Calu3 (cell line): ENCODE measurements around the gene MACF1. TPM values are rescaled to one million over a fixed set of nuclear protein-coding genes. Genes with fewer than 3 reads are reported as not detected.

ENCODE experiments used
- BruUV-seq: library from RNA; stranded (reverse); fragments of 400-500 nt; replicated peaks from 2 replicates; lab custom pipeline; 2021; lab: Mats Ljungman, UMichigan
- CTCF ChIA-PET: fragments of 300-600 bp; sonication (Branson Sonifier 250); formaldehyde crosslinking; loops from one replicate; lab custom pipeline; 2022; ENCODE audit warnings: antibody characterized with exemption; lab: Charles Lee
- DNase-seq: peaks from one replicate; pipeline ENCODE4 v3.0.0; 2022
- H3K27ac Mint-ChIP-seq: one replicate; pipeline ENCODE4 v1.8.0; 2022; ENCODE audit warnings: mixed read lengths; ENCODE audit not compliant: unreplicated experiment
- H3K27me3 Mint-ChIP-seq: one replicate; pipeline ENCODE4 v1.8.0; 2022; ENCODE audit warnings: mixed read lengths; ENCODE audit not compliant: unreplicated experiment
- H3K36me3 Mint-ChIP-seq: one replicate; pipeline ENCODE4 v1.8.0; 2022; ENCODE audit warnings: mild to moderate bottlenecking, moderate library complexity, mixed read lengths; ENCODE audit not compliant: insufficient read depth, unreplicated experiment
- H3K4me1 Mint-ChIP-seq: one replicate; pipeline ENCODE4 v1.8.0; 2022; ENCODE audit warnings: mild to moderate bottlenecking, low read depth, mixed read lengths; ENCODE audit not compliant: unreplicated experiment
- H3K4me3 Mint-ChIP-seq: one replicate; pipeline ENCODE4 v1.8.0; 2022; ENCODE audit warnings: mild to moderate bottlenecking, low read depth, moderate library complexity, mixed read lengths; ENCODE audit not compliant: unreplicated experiment
- H3K9me3 Mint-ChIP-seq: one replicate; pipeline ENCODE4 v1.8.0; 2022; ENCODE audit warnings: low read depth, mixed read lengths; ENCODE audit not compliant: unreplicated experiment
- intact Hi-C: fragments of 100-400 bp; cut with micrococcal nuclease; formaldehyde crosslinking; loops from one replicate; pipeline ENCODE4 v1.10.0; 2022; ENCODE audit not compliant: unreplicated experiment
- total RNA-seq: library from RNA; stranded (reverse); gene quantifications from 2 replicates; pipeline ENCODE4 v1.2.3, GENCODE V29; 2022
- TF ChIP-seq, protein P1 (sequence below): fragments of 200-600 bp; IDR thresholded peaks from one replicate; pipeline ENCODE4 v1.8.0; 2022; ENCODE audit warnings: antibody characterized with exemption; ENCODE audit not compliant: unreplicated experiment

MACF1 gene
- total RNA-seq, 1 experiment from 2014 or later, result 705 TPM

GRCh38 chr1:39531526-39531925, 327.0 kb downstream of the MACF1 start:
- BruUV-seq, result no TSS peak
- no peaks in the 10 kb centered on the region for H3K9me3 Mint-ChIP-seq
- TF ChIP-seq, protein P1, sequence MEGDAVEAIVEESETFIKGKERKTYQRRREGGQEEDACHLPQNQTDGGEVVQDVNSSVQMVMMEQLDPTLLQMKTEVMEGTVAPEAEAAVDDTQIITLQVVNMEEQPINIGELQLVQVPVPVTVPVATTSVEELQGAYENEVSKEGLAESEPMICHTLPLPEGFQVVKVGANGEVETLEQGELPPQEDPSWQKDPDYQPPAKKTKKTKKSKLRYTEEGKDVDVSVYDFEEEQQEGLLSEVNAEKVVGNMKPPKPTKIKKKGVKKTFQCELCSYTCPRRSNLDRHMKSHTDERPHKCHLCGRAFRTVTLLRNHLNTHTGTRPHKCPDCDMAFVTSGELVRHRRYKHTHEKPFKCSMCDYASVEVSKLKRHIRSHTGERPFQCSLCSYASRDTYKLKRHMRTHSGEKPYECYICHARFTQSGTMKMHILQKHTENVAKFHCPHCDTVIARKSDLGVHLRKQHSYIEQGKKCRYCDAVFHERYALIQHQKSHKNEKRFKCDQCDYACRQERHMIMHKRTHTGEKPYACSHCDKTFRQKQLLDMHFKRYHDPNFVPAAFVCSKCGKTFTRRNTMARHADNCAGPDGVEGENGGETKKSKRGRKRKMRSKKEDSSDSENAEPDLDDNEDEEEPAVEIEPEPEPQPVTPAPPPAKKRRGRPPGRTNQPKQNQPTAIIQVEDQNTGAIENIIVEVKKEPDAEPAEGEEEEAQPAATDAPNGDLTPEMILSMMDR, result no peak
- H3K4me1 Mint-ChIP-seq, result no peaks in the 10 kb centered on the region
- no peak overlapping the region for H3K27ac Mint-ChIP-seq
- H3K4me3 Mint-ChIP-seq, result no peak overlapping the region
- DNase-seq, result no peak
- H3K36me3 Mint-ChIP-seq, result peaks cover 13% of the 10 kb centered on the region
- no peaks in the 10 kb centered on the region for H3K27me3 Mint-ChIP-seq
- CTCF ChIA-PET, result no interaction called here
- intact Hi-C loops, result no loop called here

- Mint-ChIP-seq H3K9me3 (no peaks in the 10 kb centered on the region), H3K27ac (no peak overlapping the region), H3K4me3 (no peak overlapping the region), H3K27me3 (no peaks in the 10 kb centered on the region), H3K4me1 (no peaks in the 10 kb centered on the region), H3K36me3 (peaks cover 13% of the 10 kb centered on the region)
- intact Hi-C loops, result no loop called here
- CTCF ChIA-PET, result no interaction called here
- TF ChIP-seq, protein P1, result no peak
- no peak for DNase-seq
- no TSS peak for BruUV-seq
Measured at GRCh38 chr1:39533442-39533841, 328.9 kb downstream of the MACF1 start.

Other genes with a start within 250 kb of the MACF1 start
- 69.1 and 75.9 TPM in 2 replicates for gene AKIRIN1, start 213.4 kb upstream of the MACF1 start, total RNA-seq
- 154 and 170 TPM in 2 replicates for gene NDUFS5, start 178.3 kb upstream of the MACF1 start, total RNA-seq